GM19397 (cell line): ENCODE data around the gene BID.
"Not testable (repeated sequence)": the region's sequence is repeated elsewhere in the genome, so short reads cannot be mapped to it uniquely, and the experiment has no call there.

Source experiments
- ATAC-seq: cut with Tn5 transposase; IDR thresholded peaks from one replicate; pipeline ENCODE4 v1.9.1; 2021; ENCODE audit warnings: mild to moderate bottlenecking, moderate library complexity; ENCODE audit not compliant: unreplicated experiment

BID gene

GRCh38 chr22:17705951-17706900 is 68.0 kb downstream of the BID start:
- ATAC-seq = no peak

- no peak for ATAC-seq
Observed at GRCh38 chr22:17705546-17705945, 68.7 kb downstream of the BID start.

- ATAC-seq = no peak
Observed at GRCh38 chr22:17703811-17704210, 70.5 kb downstream of the BID start.

- no peak for ATAC-seq
Observed at GRCh38 chr22:17700778-17701177, 73.5 kb downstream of the BID start.

GRCh38 chr22:17699696-17700340 is 74.5 kb downstream of the BID start:
- ATAC-seq = no peak

- ATAC-seq = no peak
Observed at GRCh38 chr22:17698948-17699347, 75.3 kb downstream of the BID start.

- ATAC-seq = not testable (repeated sequence)
Observed at GRCh38 chr22:17698276-17698675, 76.0 kb downstream of the BID start.

GRCh38 chr22:17697196-17697595 is 77.1 kb downstream of the BID start:
- ATAC-seq = not testable (repeated sequence)

- ATAC-seq = no peak
Observed at GRCh38 chr22:17695986-17696385, 78.3 kb downstream of the BID start.

GRCh38 chr22:17694752-17695151 is 79.5 kb downstream of the BID start:
- no peak for ATAC-seq

- no peak for ATAC-seq
Observed at GRCh38 chr22:17694193-17694592, 80.1 kb downstream of the BID start.

- ATAC-seq = no peak
Observed at GRCh38 chr22:17692841-17693240, 81.4 kb downstream of the BID start.

GRCh38 chr22:17684245-17684644 is 90.0 kb downstream of the BID start:
- no peak for ATAC-seq
